ENCODE data around the gene ST6GALNAC6.
"Not testable (repeated sequence)": the region's sequence is repeated elsewhere in the genome, so short reads cannot be mapped to it uniquely, and the experiment has no call there.

Gene ST6GALNAC6

GRCh38 chr9:127837346-127837745, 62.1 kb downstream of the ST6GALNAC6 start:
- no peak for FAIRE-seq

DNA sequence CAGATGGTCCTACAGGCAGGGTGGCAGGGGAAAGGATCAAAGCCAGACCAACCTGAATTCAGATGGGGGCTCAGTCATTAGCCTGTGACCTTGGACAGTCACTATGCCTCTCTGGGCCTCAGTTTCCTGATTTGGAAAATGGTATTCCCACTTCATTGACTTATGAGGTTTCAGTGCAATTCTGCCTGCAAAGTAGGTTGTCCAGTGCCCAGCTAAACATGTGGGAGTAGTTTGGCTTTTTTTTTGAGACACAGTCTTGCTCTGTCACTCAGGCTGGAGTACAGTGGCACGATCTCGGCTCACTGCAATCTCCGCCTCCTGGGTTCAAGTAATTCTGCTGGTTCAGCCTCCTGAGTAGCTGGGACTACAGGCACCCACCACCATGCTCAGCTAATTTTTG, 62.8 kb downstream of the ST6GALNAC6 start:
- not testable (repeated sequence) for DNase-seq (ENCODE audit: low spot score); FAIRE-seq

More at GRCh38 chr9:127837346-127837745, 62.1 kb downstream of the ST6GALNAC6 start:
- DNase-seq (ENCODE audit: low spot score): no peak

GRCh38 chr9:127835991-127836516, 63.3 kb downstream of the ST6GALNAC6 start:
- FAIRE-seq: no peak
- no peak for DNase-seq (ENCODE audit: low spot score)
